ENCODE data around the gene TYROBP.

DNA sequence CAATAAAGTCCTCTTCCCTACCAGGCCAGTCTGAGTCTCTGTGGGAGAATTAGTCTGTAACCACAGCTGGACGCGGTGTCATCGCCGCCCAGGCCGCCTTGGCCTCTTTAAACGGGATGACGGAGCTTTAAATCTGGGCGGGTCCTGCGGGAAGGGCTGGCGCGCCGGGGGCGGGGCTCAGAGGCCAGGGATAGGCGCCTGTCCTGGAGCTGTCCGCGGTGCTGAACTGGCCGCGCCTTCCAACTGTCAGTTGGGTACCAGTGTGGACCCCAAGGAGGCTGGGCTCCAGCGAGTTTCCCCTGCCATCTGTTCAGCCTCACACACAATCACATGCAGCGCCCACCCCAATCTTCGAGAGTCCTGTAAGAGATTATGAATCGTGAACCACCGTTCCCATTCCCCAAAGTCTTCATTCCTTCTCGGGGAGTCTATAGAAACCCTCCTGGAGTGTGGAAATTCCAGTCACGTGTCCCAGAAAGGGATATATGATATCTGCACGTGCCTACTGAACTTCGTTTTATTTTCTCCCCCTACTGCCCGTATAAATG, 28.3 kb downstream of the TYROBP start:
- TF ChIP-seq, protein P1, sequence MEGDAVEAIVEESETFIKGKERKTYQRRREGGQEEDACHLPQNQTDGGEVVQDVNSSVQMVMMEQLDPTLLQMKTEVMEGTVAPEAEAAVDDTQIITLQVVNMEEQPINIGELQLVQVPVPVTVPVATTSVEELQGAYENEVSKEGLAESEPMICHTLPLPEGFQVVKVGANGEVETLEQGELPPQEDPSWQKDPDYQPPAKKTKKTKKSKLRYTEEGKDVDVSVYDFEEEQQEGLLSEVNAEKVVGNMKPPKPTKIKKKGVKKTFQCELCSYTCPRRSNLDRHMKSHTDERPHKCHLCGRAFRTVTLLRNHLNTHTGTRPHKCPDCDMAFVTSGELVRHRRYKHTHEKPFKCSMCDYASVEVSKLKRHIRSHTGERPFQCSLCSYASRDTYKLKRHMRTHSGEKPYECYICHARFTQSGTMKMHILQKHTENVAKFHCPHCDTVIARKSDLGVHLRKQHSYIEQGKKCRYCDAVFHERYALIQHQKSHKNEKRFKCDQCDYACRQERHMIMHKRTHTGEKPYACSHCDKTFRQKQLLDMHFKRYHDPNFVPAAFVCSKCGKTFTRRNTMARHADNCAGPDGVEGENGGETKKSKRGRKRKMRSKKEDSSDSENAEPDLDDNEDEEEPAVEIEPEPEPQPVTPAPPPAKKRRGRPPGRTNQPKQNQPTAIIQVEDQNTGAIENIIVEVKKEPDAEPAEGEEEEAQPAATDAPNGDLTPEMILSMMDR (IDR thresholded peaks at IDR 0.05), result no peak
- TF ChIP-seq POLR2AphosphoS5 (IDR thresholded peaks at IDR 0.05; ENCODE audit: insufficient read depth in 1 of 2, low read depth in 1 of 2), result peak; percentile 38 to 43
